GM18909 (cell line): Measurements from ENCODE around the gene RAB22A.
"Not testable (repeated sequence)": the region's sequence is repeated elsewhere in the genome, so short reads cannot be mapped to it uniquely, and the experiment has no call there.

Experiments
- ATAC-seq: cut with Tn5 transposase; IDR thresholded peaks from one replicate; pipeline ENCODE4 v1.9.1; 2021; ENCODE audit warnings: mild to moderate bottlenecking; ENCODE audit not compliant: unreplicated experiment, poor library complexity

Gene RAB22A

GRCh38 chr20:58340853-58341252 is 31.3 kb downstream of the RAB22A start:
- ATAC-seq, result no peak

- no peak for ATAC-seq
Observed at GRCh38 chr20:58342104-58342945, 32.8 kb downstream of the RAB22A start.

GRCh38 chr20:58344741-58345140 is 35.2 kb downstream of the RAB22A start:
- ATAC-seq, result no peak

GRCh38 chr20:58349570-58349969 is 40.1 kb downstream of the RAB22A start:
- no peak for ATAC-seq

- ATAC-seq, result no peak
Observed at GRCh38 chr20:58352468-58352867, 43.0 kb downstream of the RAB22A start.

- ATAC-seq, result no peak
Observed at GRCh38 chr20:58359441-58359840, 49.9 kb downstream of the RAB22A start.

GRCh38 chr20:58360936-58361335 is 51.4 kb downstream of the RAB22A start:
- ATAC-seq, result no peak

- ATAC-seq, result no peak
Observed at GRCh38 chr20:58361481-58362205, 52.1 kb downstream of the RAB22A start.

- ATAC-seq, result no peak
Observed at GRCh38 chr20:58362206-58362516, 52.6 kb downstream of the RAB22A start.

- no peak for ATAC-seq
Observed at GRCh38 chr20:58362970-58363369, 53.5 kb downstream of the RAB22A start.

- ATAC-seq, result no peak
Observed at GRCh38 chr20:58366866-58367265, 57.4 kb downstream of the RAB22A start.

GRCh38 chr20:58372806-58373205 is 63.3 kb downstream of the RAB22A start:
- ATAC-seq, result no peak

- not testable (repeated sequence) for ATAC-seq
Observed at GRCh38 chr20:58373296-58373695, 63.8 kb downstream of the RAB22A start.

- no peak for ATAC-seq
Observed at GRCh38 chr20:58374027-58374850, 64.7 kb downstream of the RAB22A start.

GRCh38 chr20:58374906-58375758 is 65.6 kb downstream of the RAB22A start:
- ATAC-seq, result no peak

GRCh38 chr20:58375759-58376352 is 66.3 kb downstream of the RAB22A start:
- ATAC-seq, result no peak

- ATAC-seq, result no peak
Observed at GRCh38 chr20:58377017-58377416, 67.5 kb downstream of the RAB22A start.

- ATAC-seq, result no peak
Observed at GRCh38 chr20:58377766-58378401, 68.4 kb downstream of the RAB22A start.

- no peak for ATAC-seq
Observed at GRCh38 chr20:58378704-58379103, 69.2 kb downstream of the RAB22A start.
